GM10847 (cell line): ENCODE data around the gene ANKRD26.

Experiments
- POLR2A ChIP-seq: IDR thresholded peaks from 2 replicates; pipeline ENCODE4 v1.6.1; 2011; ENCODE audit not compliant: insufficient read length; ENCODE audit errors: extremely low read depth

The ANKRD26 gene

GRCh38 chr10:27099916-27100812, at the start of gene ANKRD26:
ANKRD26 (minus strand) TSS chr10:27100494; CDS start chr10:27100326, 168 bp downstream.
- TF ChIP-seq POLR2A = peak; percentile 70

- TF ChIP-seq POLR2A = no peak
Measured at GRCh38 chr10:27147701-27148100, 47.4 kb upstream of the ANKRD26 start.

- TF ChIP-seq POLR2A = no peak
Measured at GRCh38 chr10:27145937-27146336, 45.6 kb upstream of the ANKRD26 start.

- TF ChIP-seq POLR2A = no peak
Measured at GRCh38 chr10:27143686-27144085, 43.4 kb upstream of the ANKRD26 start.

GRCh38 chr10:27138277-27138676, 38.0 kb upstream of the ANKRD26 start:
- no peak for TF ChIP-seq POLR2A

GRCh38 chr10:27134371-27134770, 34.1 kb upstream of the ANKRD26 start:
- no peak for TF ChIP-seq POLR2A

- no peak for TF ChIP-seq POLR2A
Measured at GRCh38 chr10:27108165-27108564, 7.9 kb upstream of the ANKRD26 start.

- TF ChIP-seq POLR2A = no peak
Measured at GRCh38 chr10:27104919-27105318, 4.6 kb upstream of the ANKRD26 start.

- TF ChIP-seq POLR2A = no peak
Measured at GRCh38 chr10:27100813-27101347, 586 bp upstream of the ANKRD26 start.

GRCh38 chr10:27099448-27099847, 846 bp downstream of the ANKRD26 start:
- no peak for TF ChIP-seq POLR2A

- TF ChIP-seq POLR2A = no peak
Measured at GRCh38 chr10:27088119-27089044, 11.9 kb downstream of the ANKRD26 start.

- no peak for TF ChIP-seq POLR2A
Measured at GRCh38 chr10:27072436-27073114, 27.7 kb downstream of the ANKRD26 start.

GRCh38 chr10:27068217-27068891, 31.9 kb downstream of the ANKRD26 start:
- TF ChIP-seq POLR2A = no peak

GRCh38 chr10:27065084-27065483, 35.2 kb downstream of the ANKRD26 start:
- TF ChIP-seq POLR2A = no peak
